AG04450 (cell line): ENCODE results near the gene PIGO. TPM values are rescaled to one million over a fixed set of nuclear protein-coding genes. Genes with fewer than 3 reads are reported as not detected.
A peak's percentile ranks its signal among the peaks of the same experiment; 100 is the strongest.

Experiments used
- CTCF ChIA-PET: fragments of 300-600, 350-600 bp; formaldehyde crosslinking; extraction: SDS; loops from one replicate; lab custom pipeline; 2022; ENCODE audit warnings: antibody characterized with exemption, inconsistent platforms; lab: Charles Lee
- POLR2A ChIA-PET: fragments of 350-600 bp; formaldehyde crosslinking; extraction: SDS; loops from one replicate; lab custom pipeline; 2021; ENCODE audit warnings: antibody characterized with exemption, inconsistent platforms; lab: Yijun Ruan, JAX
- DNase-seq: peaks from one replicate; pipeline ENCODE4 v3.0.0-alpha.2; 2011; ENCODE audit warnings: low read depth, low spot score
- H3K27ac ChIP-seq: one replicate; pipeline ENCODE4 v1.5.1; 2012; ENCODE audit warnings: low read depth, low read length, control low read depth
- H3K27me3 ChIP-seq: one replicate; pipeline ENCODE4 v1.6.0; 2012; ENCODE audit warnings: low read length; ENCODE audit not compliant: control insufficient read depth, insufficient read depth
- H3K4me3 ChIP-seq: 2 replicates; pipeline ENCODE4 v1.5.1; 2011; ENCODE audit warnings: mild to moderate bottlenecking, low read depth, low read length, control low read depth
- H3K9me3 ChIP-seq: 2 replicates; pipeline ENCODE4 v1.5.1; 2012; ENCODE audit warnings: low read length; ENCODE audit not compliant: control insufficient read depth, insufficient read depth
- polyA plus RNA-seq: library from polyadenylated mRNA; depleted of rRNA; stranded (reverse); fragments of >200 nt; gene quantifications from 2 replicates; pipeline ENCODE4 v1.2.3, GENCODE V29; 2011
- TF ChIP-seq, protein P1 (sequence below): IDR thresholded peaks from 2 replicates; pipeline ENCODE4 v1.5.1; 2011; ENCODE audit warnings: low read depth, low read length, control low read depth, inconsistent platforms

Gene PIGO
- polyA plus RNA-seq, 1 experiment = 14.3 TPM

DNA sequence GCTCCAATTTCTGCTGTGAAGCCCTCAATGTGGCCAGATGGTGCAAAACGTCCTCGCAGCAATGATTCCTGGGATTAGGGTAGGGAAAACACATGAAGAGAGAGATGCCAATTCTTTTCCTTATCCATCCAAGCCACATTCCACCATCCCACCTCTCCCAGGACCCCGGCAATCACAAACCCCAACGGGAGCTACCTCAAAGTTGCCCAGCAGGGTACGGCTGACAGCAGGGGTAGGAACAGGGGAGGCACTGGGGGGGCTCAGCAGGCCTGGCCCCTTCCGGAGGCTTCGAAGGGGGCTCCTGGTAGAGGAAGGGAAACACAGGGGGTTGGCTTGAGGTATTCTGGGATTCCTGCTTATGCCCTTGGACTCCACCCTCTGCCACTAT, 9.9 kb upstream of the PIGO start:
- H3K27me3 ChIP-seq = no peaks in the 10 kb centered on the region
- no peaks in the 10 kb centered on the region; the same call in 1 of the 2 replicates for H3K9me3 ChIP-seq
- DNase-seq = no peak
- CTCF ChIA-PET = no interaction called here
- TF ChIP-seq, protein P1, sequence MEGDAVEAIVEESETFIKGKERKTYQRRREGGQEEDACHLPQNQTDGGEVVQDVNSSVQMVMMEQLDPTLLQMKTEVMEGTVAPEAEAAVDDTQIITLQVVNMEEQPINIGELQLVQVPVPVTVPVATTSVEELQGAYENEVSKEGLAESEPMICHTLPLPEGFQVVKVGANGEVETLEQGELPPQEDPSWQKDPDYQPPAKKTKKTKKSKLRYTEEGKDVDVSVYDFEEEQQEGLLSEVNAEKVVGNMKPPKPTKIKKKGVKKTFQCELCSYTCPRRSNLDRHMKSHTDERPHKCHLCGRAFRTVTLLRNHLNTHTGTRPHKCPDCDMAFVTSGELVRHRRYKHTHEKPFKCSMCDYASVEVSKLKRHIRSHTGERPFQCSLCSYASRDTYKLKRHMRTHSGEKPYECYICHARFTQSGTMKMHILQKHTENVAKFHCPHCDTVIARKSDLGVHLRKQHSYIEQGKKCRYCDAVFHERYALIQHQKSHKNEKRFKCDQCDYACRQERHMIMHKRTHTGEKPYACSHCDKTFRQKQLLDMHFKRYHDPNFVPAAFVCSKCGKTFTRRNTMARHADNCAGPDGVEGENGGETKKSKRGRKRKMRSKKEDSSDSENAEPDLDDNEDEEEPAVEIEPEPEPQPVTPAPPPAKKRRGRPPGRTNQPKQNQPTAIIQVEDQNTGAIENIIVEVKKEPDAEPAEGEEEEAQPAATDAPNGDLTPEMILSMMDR = no peak
- no peak overlapping the region for H3K4me3 ChIP-seq
- H3K27ac ChIP-seq = no peak overlapping the region
- POLR2A ChIA-PET = no interaction called here

DNA sequence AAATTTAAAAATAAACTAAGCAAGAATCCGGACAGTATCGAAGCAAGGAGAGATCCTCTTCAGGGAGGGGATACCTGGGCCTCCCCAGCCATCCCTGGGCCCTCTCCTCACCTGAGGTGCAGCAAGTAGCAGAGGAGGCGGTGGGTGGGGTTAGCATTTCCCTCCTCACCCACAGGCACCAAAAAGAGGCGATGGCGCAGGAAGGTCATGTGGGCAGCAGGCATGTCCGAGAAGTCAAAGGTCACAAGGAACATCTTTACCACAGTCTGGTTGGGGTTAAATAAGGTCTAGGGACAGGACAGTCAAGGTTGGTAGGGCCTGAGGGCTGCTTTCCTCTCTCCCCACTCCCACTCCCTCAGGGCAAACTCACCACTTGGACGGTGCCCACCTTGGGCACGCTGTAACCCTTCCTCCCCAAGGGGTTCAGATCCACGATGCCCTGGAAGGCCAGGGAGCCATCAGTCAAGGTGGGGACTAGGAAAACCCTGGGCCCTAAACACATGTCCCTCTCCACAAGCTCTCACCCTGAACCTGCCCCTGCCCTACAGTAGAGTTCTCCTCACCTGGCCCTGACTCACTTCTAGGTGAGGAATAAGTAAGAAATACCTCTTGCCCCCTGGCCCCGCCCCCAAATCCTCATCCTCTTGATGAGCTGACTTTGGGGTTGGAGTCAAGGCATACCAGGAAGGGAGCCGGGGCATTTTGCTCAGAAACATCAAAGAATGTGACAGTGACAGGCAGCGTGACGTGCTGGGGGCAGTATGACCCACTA, 9.4 kb upstream of the PIGO start:
- ChIA-PET POLR2A (no interaction called here), CTCF (no interaction called here)
- Histone ChIP-seq H3K4me3 (no peak overlapping the region), H3K9me3 (no peaks in the 10 kb centered on the region; the same call in 1 of the 2 replicates), H3K27me3 (no peaks in the 10 kb centered on the region), H3K27ac (no peak overlapping the region)
- DNase-seq = no peak
- TF ChIP-seq, protein P1 = no peak

DNA sequence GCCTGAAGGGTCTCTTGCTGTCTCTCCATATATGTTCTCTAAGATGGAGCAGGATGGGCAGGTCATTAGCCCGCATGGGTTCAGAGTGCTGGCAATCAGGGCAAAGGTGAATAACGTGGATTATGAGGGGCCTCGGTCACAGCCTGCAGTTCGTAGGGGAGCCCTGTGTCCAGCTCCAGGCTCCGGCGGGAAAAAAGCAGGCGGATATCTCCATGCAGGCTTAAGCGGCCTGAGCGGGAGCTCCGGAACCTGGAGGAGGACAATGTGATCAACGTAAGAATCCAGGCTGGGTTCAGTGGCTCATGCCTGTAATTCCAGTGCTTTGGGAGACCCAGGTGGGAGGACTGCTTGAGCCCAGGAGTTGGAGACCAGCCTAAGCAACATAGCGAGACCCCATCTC, 8.7 kb upstream of the PIGO start:
- POLR2A ChIA-PET = no interaction called here
- H3K9me3 ChIP-seq = no peaks in the 10 kb centered on the region; the same call in 1 of the 2 replicates
- H3K4me3 ChIP-seq = no peak overlapping the region
- TF ChIP-seq, protein P1 = no peak
- CTCF ChIA-PET = no interaction called here
- no peak overlapping the region for H3K27ac ChIP-seq
- DNase-seq = no peak
- H3K27me3 ChIP-seq = no peaks in the 10 kb centered on the region

DNA sequence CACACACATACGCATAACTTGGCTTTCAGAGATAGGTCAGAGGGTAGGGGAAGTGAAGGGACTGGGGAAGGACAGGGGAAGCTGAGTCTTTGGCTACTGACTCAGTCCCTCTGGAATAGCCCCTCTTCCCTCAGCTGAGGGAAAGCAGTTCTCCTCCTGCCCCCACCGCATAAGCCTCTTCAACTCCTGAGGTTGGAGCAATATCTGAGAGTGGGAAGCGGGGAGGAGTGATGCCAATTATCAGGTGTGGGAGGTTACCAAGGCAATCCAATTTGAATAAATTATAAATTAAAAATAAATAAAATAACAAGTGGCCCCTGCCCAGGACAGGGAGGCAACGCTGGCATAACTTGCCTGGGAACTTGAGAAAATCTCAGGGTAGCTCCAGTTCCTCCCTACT, 8.2 kb upstream of the PIGO start:
- ChIA-PET POLR2A (no interaction called here), CTCF (interaction anchor here (0.6 kb wide), 1 partner anchor 10 kb away, joined by 3 read pairs; no protein-coding TSS in a partner anchor)
- Histone ChIP-seq H3K4me3 (no peak overlapping the region), H3K9me3 (no peaks in the 10 kb centered on the region; the same call in 1 of the 2 replicates), H3K27me3 (no peaks in the 10 kb centered on the region), H3K27ac (no peak overlapping the region)
- TF ChIP-seq, protein P1 = no peak
- DNase-seq = no peak

DNA sequence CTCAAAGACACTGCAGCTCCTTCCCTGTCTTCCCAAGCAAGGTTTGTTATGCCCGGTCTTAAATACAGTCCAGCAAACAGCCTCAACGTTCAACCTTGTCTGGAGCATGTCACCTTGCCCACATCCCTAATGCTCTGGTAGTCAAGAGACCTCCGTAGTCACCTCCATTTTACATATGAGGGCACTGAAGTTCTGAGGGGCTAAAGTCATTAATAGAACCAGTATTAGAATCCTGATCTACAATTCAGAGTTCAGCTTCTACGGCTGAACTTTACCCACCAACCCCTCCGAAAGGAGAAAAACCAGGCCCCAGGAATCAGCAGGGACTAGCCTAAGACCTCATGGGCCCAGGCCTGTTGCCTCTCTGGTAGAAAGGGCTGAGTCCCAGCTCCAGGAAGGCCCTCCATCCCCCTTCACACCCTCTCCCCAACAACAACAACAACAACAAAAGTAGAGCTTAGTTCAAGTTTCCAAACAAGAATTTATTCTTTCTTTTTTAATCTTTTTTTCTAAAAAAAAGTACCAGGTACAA, 7.3 kb upstream of the PIGO start:
- CTCF ChIA-PET = interaction anchor here (0.6 to 1.3 kb wide), 4 partner anchors 11 to 374 kb away, joined by 3 read pairs; no protein-coding TSS in a partner anchor
- H3K9me3 ChIP-seq = no peaks in the 10 kb centered on the region; the same call in 1 of the 2 replicates
- no peaks in the 10 kb centered on the region for H3K27me3 ChIP-seq
- POLR2A ChIA-PET = interaction anchor here (0.9 to 2.3 kb wide), 5 partner anchors 8 to 32 kb away, joined by 3 to 12 read pairs (median 9); partner anchors contain the start of genes ATOSB, FANCG and VCP
- H3K4me3 ChIP-seq = peak overlapping the region; percentile 52
- H3K27ac ChIP-seq = peak overlapping the region; percentile 47
- no peak for DNase-seq
- TF ChIP-seq, protein P1 = no peak
